Memory B cell (primary cell): ENCODE measurements around the gene SNX13.
A peak's percentile ranks its signal among the peaks of the same experiment; 100 is the strongest.

Experiments used
- ATAC-seq: fragments of 150-1000 bp; cut with Tn5 transposase; 2 replicates; pipeline ENCODE4 v1.10.0; 2021; ENCODE audit warnings: low read depth, mild to moderate bottlenecking, moderate library complexity
- DNase-seq, 2 donors: peaks; one replicate each; pipeline ENCODE4 v3.0.0; 2022; ENCODE audit warnings: low spot score in 2 of 2
- H3K27ac Mint-ChIP-seq: one replicate; pipeline ENCODE4 v1.8.0; 2022; ENCODE audit warnings: mild to moderate bottlenecking, moderate library complexity, mixed read lengths
- H3K27me3 Mint-ChIP-seq: one replicate; pipeline ENCODE4 v1.8.0; 2022; ENCODE audit warnings: mixed read lengths
- H3K36me3 Mint-ChIP-seq: one replicate; pipeline ENCODE4 v1.8.0; 2022; ENCODE audit warnings: mild to moderate bottlenecking, mixed read lengths
- H3K4me1 Mint-ChIP-seq: one replicate; pipeline ENCODE4 v1.8.0; 2022; ENCODE audit warnings: mixed read lengths
- H3K4me3 Mint-ChIP-seq: one replicate; pipeline ENCODE4 v1.8.0; 2022; ENCODE audit warnings: mild to moderate bottlenecking, moderate library complexity, mixed read lengths
- H3K9me3 Mint-ChIP-seq: one replicate; pipeline ENCODE4 v1.8.0; 2022; ENCODE audit warnings: mixed read lengths

Gene SNX13

DNA sequence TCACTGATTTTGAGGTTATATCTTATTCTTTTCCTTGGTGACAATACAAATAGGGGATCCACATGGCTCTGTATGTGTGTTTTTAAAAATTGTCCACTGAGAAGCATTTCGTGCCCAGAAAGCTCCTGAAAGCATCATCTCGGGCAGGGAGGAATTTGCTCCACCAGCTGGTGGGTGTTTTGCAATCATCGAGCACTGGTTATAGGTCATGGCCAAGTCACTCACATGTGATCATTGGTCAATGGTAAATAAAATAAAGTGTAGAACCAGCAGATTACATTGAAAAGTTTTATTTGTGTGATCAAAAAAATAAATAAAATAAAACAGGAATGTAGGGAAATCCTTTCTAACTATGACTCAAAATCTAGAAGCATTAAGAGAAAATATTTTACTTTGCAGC, 23.0 kb upstream of the SNX13 start:
- no peaks in the 10 kb centered on the region for H3K4me1 Mint-ChIP-seq

DNA sequence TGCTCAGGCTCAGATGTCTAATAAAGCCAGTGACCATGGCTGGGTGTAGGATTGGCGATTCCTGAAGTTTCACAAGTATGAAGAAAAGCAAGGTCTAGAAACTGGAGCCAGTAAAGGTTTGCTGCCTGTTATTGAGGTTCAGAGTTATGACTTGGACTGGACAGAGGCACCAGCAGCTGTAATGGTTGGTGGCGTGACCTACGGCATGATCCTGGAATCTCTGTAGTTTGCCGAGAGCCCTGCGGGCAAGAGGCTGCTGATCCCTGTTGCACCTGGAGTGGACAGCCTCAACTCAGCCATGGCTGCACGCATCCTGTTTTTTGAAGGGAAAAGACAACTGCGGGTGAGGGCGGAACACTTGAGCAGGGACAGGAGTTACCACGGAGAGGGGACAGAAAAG, 22.4 kb upstream of the SNX13 start:
- Mint-ChIP-seq H3K4me1 (no peaks in the 10 kb centered on the region), H3K9me3 (no peaks in the 10 kb centered on the region), H3K27ac (no peak overlapping the region), H3K36me3 (no peaks in the 10 kb centered on the region), H3K27me3 (peaks cover 10% of the 10 kb centered on the region), H3K4me3 (no peak overlapping the region)
- no peak for ATAC-seq
- DNase-seq, result no peak

More for the DNA sequence above, 23.0 kb upstream of the SNX13 start:
- Mint-ChIP-seq H3K36me3 (no peaks in the 10 kb centered on the region), H3K27me3 (peaks cover 10% of the 10 kb centered on the region), H3K27ac (no peak overlapping the region), H3K9me3 (no peaks in the 10 kb centered on the region), H3K4me3 (no peak overlapping the region)
- ATAC-seq, result no peak
- DNase-seq, result no peak

DNA sequence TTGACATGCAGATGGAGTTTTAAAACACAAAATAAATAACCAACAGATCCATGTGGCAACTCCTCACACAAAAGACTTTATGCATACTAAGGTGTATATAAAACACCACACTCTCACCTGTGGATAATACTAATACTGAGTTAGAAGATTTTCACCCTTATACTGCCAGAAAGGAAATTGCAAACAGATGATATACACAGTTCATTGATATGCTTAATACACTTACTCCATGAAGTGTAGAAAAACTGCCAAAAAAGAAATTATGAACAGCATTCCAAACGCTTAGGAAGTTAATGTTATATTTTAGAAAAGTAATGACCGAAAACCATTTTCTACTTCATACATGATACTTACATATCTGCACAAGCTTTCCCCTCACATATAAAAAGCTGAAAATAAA, 17.6 kb upstream of the SNX13 start:
- Mint-ChIP-seq H3K27ac (no peak overlapping the region), H3K4me3 (no peak overlapping the region), H3K27me3 (peaks cover 5% of the 10 kb centered on the region), H3K4me1 (no peaks in the 10 kb centered on the region), H3K36me3 (peaks cover 1% of the 10 kb centered on the region), H3K9me3 (no peaks in the 10 kb centered on the region)
- no peak for ATAC-seq
- no peak for DNase-seq

DNA sequence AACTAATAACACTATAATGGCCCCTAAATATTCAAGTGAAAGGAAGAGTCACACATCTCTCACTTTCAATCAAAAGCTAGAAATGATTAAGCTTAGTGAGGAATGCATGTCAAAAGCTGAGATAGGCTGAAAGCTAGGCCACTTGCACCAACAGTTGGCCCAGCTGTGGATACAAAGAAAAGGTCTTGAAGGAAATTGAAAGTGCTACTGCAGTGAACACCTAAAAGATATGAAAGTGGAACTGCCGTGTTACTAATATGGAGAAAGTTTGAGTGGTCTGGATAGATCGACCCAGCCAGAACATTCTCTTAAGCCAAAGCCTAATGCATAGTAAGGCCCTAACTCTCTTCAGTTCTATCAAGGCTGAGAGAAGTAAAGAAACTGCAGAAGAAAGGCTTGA, 12.1 kb upstream of the SNX13 start:
- peaks cover 10% of the 10 kb centered on the region for H3K4me1 Mint-ChIP-seq
- DNase-seq (no peak), ATAC-seq (peak; percentile 94)
- peak overlapping the region; percentile 79 for H3K27ac Mint-ChIP-seq
- H3K9me3 Mint-ChIP-seq, result no peaks in the 10 kb centered on the region
- no peaks in the 10 kb centered on the region for H3K27me3 Mint-ChIP-seq
- H3K36me3 Mint-ChIP-seq, result peaks cover 1% of the 10 kb centered on the region
- peak overlapping the region; percentile 84 for H3K4me3 Mint-ChIP-seq

DNA sequence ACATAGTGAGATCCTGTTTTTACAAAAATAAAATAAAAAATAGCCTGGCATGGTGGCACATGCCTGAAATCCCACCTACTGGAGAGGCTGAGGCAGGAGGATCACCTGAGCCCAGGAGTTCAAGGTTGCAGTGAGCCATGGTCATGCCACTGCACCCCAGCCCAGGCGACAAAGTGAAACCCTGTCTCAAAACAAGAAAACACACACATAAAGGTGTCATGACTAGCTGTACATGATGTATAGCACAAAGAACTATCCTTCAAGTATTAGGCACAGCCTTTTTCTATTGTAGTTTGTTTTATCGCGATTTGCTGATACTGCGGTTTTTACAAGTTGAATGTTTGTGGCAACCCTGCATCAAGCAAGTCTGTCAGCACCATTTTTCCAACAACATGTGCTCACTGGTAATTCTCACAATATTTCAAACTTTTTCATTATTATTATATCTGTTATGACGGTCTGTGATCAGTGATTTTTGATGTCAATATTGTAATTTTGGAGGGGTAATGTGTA, 11.5 kb upstream of the SNX13 start:
- no peak overlapping the region for H3K27ac Mint-ChIP-seq
- H3K36me3 Mint-ChIP-seq, result peaks cover 1% of the 10 kb centered on the region
- H3K4me3 Mint-ChIP-seq, result peak overlapping the region; percentile 84
- H3K27me3 Mint-ChIP-seq, result no peaks in the 10 kb centered on the region
- H3K4me1 Mint-ChIP-seq, result peaks cover 14% of the 10 kb centered on the region
- no peaks in the 10 kb centered on the region for H3K9me3 Mint-ChIP-seq
- no peak for ATAC-seq
- DNase-seq, result no peak

DNA sequence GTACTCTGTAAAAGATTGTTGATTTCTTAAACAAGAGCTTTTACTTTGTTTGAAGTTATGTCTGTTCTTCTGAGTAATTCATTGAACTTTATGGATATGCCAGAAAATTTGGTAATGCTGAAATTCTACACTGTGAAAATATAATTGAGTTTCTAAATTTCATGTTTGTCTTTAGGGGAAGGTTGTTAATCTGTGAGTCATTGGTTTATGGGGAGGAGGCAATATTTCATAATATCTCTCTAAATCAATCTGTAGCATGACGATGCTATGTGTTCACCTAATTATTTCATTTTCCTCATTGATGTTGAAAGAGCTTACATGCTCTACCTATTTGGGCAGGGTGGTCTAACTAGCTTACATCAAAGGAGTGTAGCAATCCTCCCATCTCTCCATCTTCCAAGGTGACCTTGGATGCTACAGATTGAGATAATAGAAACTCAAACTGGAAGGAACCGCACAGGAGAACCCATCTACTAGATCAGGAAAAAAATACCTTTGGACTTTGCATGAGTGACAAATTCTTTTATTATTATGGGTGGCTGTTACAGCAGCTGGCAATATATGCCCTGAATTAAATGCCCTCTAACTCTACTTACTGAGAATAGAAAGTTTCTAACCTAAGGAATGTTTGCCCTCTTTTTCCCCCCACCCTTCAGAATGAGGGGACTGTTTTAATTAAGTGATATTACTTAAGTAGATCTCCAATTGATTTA, 8.4 kb upstream of the SNX13 start:
- Mint-ChIP-seq H3K36me3 (peaks cover 1% of the 10 kb centered on the region), H3K4me1 (peaks cover 17% of the 10 kb centered on the region), H3K27ac (no peak overlapping the region), H3K27me3 (no peaks in the 10 kb centered on the region), H3K4me3 (no peak overlapping the region), H3K9me3 (no peaks in the 10 kb centered on the region)
- ATAC-seq (no peak), DNase-seq (no peak)

DNA sequence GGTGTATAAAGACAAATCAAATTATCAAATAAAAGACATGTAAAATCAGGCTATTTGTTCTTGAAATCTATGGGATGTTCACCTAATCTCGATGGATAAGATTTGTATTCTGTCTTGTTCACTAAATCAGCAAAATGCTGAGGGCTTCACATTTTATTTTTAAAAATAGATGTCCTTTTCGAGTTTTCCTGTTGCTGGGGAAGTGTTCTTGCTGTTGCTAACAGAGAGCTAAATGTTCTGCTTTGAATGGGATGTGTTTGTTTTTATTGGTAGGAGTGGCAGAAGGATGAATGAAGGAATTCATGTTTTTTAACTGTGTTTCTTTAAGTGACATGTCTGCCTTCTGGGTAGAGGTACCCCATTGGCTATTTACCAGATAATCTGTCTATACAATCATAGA, 7.3 kb upstream of the SNX13 start:
- H3K36me3 Mint-ChIP-seq, result peaks cover 2% of the 10 kb centered on the region
- peaks cover 17% of the 10 kb centered on the region for H3K4me1 Mint-ChIP-seq
- ATAC-seq, result no peak
- H3K27me3 Mint-ChIP-seq, result no peaks in the 10 kb centered on the region
- peak overlapping the region; percentile 17 for H3K27ac Mint-ChIP-seq
- no peak overlapping the region for H3K4me3 Mint-ChIP-seq
- H3K9me3 Mint-ChIP-seq, result no peaks in the 10 kb centered on the region
- no peak for DNase-seq

DNA sequence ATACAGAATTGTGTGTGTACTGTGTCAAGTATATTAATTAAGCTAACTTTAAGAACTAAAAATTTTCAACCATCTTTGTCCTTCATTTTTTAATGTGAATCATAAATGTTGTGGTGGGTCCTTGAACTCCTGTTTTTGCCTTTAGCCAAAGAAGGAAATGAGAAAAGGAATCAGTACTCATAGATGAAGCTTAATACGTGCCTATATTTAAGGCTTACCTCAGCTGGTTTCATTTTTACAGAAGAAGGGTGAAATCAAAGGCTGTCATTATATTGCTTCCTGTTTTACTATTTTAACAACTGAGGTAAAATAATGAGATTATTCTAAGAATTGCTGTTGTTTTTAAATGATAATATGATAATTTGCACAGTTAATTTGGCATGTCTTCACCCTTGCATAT, 6.3 kb upstream of the SNX13 start:
- DNase-seq, result no peak
- peak overlapping the region; percentile 35 for H3K4me3 Mint-ChIP-seq

DNA sequence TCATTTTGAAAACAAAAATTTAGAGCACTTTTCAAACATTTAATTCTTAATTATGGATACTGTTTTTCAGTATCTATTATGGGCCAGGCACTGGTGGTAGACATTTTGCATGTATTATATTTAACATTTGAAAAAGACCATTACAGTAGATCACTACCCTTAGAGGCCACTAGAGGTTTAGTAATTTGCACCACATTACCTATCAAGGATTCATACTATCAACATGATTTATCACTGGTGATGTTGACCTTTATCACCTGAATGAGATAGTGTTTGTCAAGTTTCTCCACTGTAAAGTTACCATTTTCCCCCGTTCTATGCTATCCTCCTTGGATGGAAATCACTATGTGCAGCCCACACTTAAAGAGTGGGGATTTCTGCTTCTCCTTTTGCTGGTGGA, 4.4 kb upstream of the SNX13 start:
- H3K36me3 Mint-ChIP-seq, result peaks cover 2% of the 10 kb centered on the region
- H3K9me3 Mint-ChIP-seq, result no peaks in the 10 kb centered on the region
- H3K4me1 Mint-ChIP-seq, result peaks cover 21% of the 10 kb centered on the region
- DNase-seq (no peak), ATAC-seq (no peak)
- H3K27ac Mint-ChIP-seq, result no peak overlapping the region
- no peaks in the 10 kb centered on the region for H3K27me3 Mint-ChIP-seq
- no peak overlapping the region for H3K4me3 Mint-ChIP-seq

More for the DNA sequence above, 6.3 kb upstream of the SNX13 start:
- ATAC-seq, result peak; percentile 85
- H3K36me3 Mint-ChIP-seq, result peaks cover 2% of the 10 kb centered on the region
- H3K27ac Mint-ChIP-seq, result no peak overlapping the region
- no peaks in the 10 kb centered on the region for H3K9me3 Mint-ChIP-seq
- H3K27me3 Mint-ChIP-seq, result no peaks in the 10 kb centered on the region
- peaks cover 15% of the 10 kb centered on the region for H3K4me1 Mint-ChIP-seq

DNA sequence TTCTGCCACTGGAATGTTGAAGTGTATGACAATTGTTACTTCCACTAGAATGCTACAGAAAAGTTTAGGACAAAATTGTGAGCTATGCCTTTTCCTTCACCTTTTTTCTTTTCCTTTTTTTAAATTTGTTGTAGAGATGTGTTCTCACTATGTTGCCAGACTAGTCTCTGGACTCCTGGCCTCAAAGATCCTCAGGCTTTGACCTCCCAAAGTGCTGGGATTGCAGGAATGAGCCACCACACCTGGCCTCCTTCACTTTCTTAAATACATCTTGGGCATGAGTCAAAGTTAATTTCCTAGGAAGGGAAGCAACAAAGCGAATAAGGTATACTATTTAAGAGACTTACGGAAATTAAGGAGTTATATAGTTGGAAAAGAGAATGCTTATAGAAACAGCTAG, 2.7 kb upstream of the SNX13 start:
- peaks cover 29% of the 10 kb centered on the region for H3K4me1 Mint-ChIP-seq
- DNase-seq (no peak), ATAC-seq (no peak)
- peaks cover 2% of the 10 kb centered on the region for H3K36me3 Mint-ChIP-seq
- no peaks in the 10 kb centered on the region for H3K27me3 Mint-ChIP-seq
- no peak overlapping the region for H3K27ac Mint-ChIP-seq
- H3K9me3 Mint-ChIP-seq, result no peaks in the 10 kb centered on the region
- no peak overlapping the region for H3K4me3 Mint-ChIP-seq

DNA sequence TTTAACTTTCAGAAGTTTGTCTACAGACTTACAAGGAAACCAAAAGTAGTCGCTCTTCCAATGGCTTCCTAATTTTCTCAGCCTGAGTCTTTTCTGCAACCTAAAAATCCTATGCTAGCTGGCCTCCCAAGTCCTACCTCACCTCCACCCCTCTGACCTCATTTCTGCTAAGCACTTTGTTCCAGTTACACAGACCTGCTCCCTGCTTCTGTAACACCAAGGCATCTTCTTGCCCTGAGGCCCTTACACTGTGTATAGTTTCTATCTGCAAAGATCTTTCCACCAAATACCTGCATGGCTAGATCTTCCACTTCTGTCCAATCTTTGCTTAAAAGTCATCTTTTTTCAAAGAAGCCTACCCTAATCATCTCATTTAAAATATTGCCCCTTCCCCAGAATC, 1.9 kb upstream of the SNX13 start:
- no peak overlapping the region for H3K4me3 Mint-ChIP-seq
- H3K27me3 Mint-ChIP-seq, result no peaks in the 10 kb centered on the region
- peaks cover 27% of the 10 kb centered on the region for H3K4me1 Mint-ChIP-seq
- no peak for DNase-seq
- ATAC-seq, result no peak
- peaks cover 2% of the 10 kb centered on the region for H3K36me3 Mint-ChIP-seq
- H3K9me3 Mint-ChIP-seq, result no peaks in the 10 kb centered on the region
- no peak overlapping the region for H3K27ac Mint-ChIP-seq

DNA sequence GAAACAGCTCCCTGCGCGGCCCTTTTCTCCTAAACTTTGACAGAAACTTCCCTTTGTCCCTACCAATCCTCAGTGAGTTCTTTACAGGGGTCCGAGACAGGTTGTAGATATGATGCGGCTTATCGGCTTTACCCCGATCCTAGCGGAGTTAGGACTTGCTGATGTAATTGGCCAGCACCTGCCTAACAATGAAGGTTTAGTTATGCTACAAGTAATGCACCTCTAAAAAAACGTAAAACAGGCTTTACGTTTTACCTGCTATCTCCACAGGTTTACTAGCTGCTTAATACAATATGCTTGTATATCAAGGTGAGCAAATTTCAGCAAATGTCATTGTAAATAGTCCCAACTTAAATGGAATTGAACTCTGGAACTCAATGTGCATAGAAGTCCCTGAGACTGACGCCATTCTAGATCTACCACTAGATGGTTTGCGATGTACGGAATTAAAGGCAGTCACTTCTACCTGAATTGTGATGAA, 697 bp upstream of the SNX13 start:
- Mint-ChIP-seq H3K4me1 (peaks cover 25% of the 10 kb centered on the region), H3K4me3 (peak overlapping the region; percentile 100), H3K27ac (peak overlapping the region; percentile 100), H3K27me3 (no peaks in the 10 kb centered on the region), H3K36me3 (peaks cover 2% of the 10 kb centered on the region), H3K9me3 (no peaks in the 10 kb centered on the region)
- DNase-seq, result no peak
- no peak for ATAC-seq

DNA sequence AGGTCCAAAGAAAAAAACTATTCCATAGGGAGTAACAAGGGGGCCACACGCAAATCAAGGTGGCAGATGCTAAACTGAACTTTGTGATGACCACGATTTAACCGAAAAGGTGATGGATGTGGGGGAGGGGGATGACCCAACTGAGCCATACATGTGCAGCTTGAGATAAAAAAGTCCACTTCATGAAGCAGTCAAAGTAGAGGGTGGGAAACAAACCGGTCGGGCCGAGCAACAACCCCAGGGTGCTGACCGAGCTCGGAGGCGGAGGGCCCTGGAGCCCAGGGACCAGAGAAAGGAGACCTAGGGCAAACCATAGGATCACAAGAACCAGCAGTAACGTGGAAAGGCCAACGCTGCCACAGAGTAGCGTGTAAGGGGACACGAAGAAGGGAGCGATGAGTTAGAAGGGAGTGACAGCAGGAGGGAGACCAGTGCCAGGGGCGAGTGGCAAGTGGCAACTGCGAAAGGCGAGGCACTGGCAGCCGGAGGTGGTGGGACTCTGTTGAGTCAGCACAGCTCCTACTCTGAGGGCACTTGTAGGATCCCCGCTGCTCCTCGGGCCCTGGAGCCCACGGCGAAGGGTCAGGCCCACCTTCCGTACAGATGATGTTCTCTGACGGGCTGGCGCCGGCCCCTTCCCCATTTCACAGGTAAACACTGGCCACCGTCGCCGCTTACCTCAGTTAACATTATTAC, 540 bp downstream of the SNX13 start:
- peaks cover 5% of the 10 kb centered on the region for H3K36me3 Mint-ChIP-seq
- peak overlapping the region; percentile 100 for H3K27ac Mint-ChIP-seq
- H3K4me1 Mint-ChIP-seq, result peaks cover 30% of the 10 kb centered on the region
- no peaks in the 10 kb centered on the region for H3K27me3 Mint-ChIP-seq
- DNase-seq (peak; percentile 46 to 59), ATAC-seq (peak; percentile 43)
- H3K4me3 Mint-ChIP-seq, result peak overlapping the region; percentile 100
- H3K9me3 Mint-ChIP-seq, result no peaks in the 10 kb centered on the region

DNA sequence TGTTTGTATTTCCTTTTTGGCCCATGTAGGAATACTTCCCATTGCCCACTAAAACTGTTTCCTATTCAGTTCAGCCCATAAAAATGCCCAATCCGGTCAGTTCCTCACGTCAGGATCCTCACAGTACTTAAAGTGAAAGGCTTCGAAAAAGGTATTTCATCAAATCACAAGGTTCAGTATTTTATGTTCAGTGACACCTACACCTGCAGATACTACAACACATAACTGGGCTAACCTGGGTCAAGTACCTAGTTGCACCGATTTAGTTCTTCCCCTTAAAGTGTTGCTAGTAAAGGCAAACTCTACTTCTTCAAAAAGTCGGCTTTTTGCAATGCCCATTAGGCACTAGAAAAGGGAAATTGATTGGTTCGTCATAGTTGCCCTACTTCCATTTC, 1.1 kb downstream of the SNX13 start:
- ATAC-seq (peak; percentile 16), DNase-seq (no peak)
- no peaks in the 10 kb centered on the region for H3K9me3 Mint-ChIP-seq
- H3K27me3 Mint-ChIP-seq, result no peaks in the 10 kb centered on the region
- peaks cover 36% of the 10 kb centered on the region for H3K4me1 Mint-ChIP-seq
- H3K27ac Mint-ChIP-seq, result peak overlapping the region; percentile 100
- H3K4me3 Mint-ChIP-seq, result peak overlapping the region; percentile 100
- H3K36me3 Mint-ChIP-seq, result peaks cover 5% of the 10 kb centered on the region
